Germinal center (tissue), 1 donor: ENCODE data around the gene SSTR3.

Experiments
- DNase-seq: peaks from one replicate; pipeline ENCODE4 v3.0.0; 2012; ENCODE audit warnings: mixed read lengths, low spot score

SSTR3 gene

GRCh38 chr22:37196539-37197450, 15.5 kb downstream of the SSTR3 start:
- no peak for DNase-seq

GRCh38 chr22:37195921-37196320, 16.4 kb downstream of the SSTR3 start:
- no peak for DNase-seq

GRCh38 chr22:37194750-37195149, 17.5 kb downstream of the SSTR3 start:
- no peak for DNase-seq

- DNase-seq, result no peak
Observed at GRCh38 chr22:37193629-37194191, 18.6 kb downstream of the SSTR3 start.

GRCh38 chr22:37192741-37193140, 19.5 kb downstream of the SSTR3 start:
- no peak for DNase-seq

GRCh38 chr22:37192204-37192603, 20.1 kb downstream of the SSTR3 start:
- DNase-seq, result no peak

GRCh38 chr22:37190262-37190780, 22.0 kb downstream of the SSTR3 start:
- DNase-seq, result no peak

GRCh38 chr22:37188901-37189466, 23.3 kb downstream of the SSTR3 start:
- no peak for DNase-seq

- DNase-seq, result no peak
Observed at GRCh38 chr22:37187891-37188761, 24.2 kb downstream of the SSTR3 start, which contains the start of gene C1QTNF6. C1QTNF6 (minus strand) TSS chr22:37188247; CDS start chr22:37188213, 34 bp downstream.

- no peak for DNase-seq
Observed at GRCh38 chr22:37187552-37187890, 24.8 kb downstream of the SSTR3 start.

- no peak for DNase-seq
Observed at GRCh38 chr22:37186997-37187522, 25.2 kb downstream of the SSTR3 start.

GRCh38 chr22:37186228-37186996, 25.9 kb downstream of the SSTR3 start:
- peak; percentile 91 for DNase-seq

- DNase-seq, result no peak
Observed at GRCh38 chr22:37185646-37186227, 26.5 kb downstream of the SSTR3 start.

- DNase-seq, result no peak
Observed at GRCh38 chr22:37184816-37185541, 27.3 kb downstream of the SSTR3 start.

- DNase-seq, result no peak
Observed at GRCh38 chr22:37184380-37184755, 27.9 kb downstream of the SSTR3 start.

GRCh38 chr22:37183432-37184379, 28.6 kb downstream of the SSTR3 start:
- no peak for DNase-seq

- no peak for DNase-seq
Observed at GRCh38 chr22:37182949-37183245, 29.4 kb downstream of the SSTR3 start.

GRCh38 chr22:37182101-37182948, 30.0 kb downstream of the SSTR3 start:
- no peak for DNase-seq
